GM12874 (cell line): Measurements from ENCODE around the gene INTS2.

Experiments used
- CTCF ChIP-seq: IDR thresholded peaks from 2 replicates; pipeline ENCODE4 v1.5.1; 2011; ENCODE audit warnings: low read depth, mild to moderate bottlenecking, control low read depth, low read length, moderate library complexity; ENCODE audit not compliant: insufficient read depth

INTS2 gene

DNA sequence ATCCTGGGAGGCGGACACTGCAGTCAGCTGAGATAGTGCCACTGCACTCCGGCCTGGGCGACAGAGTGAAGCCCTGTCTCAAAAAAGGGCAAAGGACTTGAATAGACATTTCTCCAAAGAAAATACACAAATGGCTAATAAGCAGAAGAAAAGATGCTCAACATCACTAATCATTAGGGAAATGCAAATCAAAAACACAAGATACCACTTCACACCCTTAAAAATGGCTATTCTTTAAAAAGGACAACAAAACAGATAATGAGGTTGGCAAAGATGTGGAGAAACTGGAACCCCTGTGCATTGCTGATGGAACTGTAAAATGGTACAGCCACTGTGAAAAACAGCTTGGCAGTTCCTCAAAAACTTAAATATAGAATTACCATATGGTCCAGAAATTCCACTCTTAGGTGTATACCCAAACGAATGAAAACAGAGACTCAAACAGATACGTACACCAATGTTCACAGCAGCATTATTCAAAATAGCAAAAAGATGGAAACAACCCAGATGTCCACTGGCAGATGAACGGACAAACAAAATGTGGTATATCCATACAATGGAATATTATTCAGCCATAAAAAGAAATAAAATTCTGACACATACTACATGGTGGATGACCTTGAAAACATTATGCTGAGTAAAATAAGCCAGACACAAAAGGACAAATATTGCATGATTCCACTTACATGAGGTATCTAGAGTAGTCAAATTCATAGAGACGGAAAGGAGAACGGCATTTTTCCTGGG lies 100.0 kb downstream of the INTS2 start:
- no peak for TF ChIP-seq CTCF

DNA sequence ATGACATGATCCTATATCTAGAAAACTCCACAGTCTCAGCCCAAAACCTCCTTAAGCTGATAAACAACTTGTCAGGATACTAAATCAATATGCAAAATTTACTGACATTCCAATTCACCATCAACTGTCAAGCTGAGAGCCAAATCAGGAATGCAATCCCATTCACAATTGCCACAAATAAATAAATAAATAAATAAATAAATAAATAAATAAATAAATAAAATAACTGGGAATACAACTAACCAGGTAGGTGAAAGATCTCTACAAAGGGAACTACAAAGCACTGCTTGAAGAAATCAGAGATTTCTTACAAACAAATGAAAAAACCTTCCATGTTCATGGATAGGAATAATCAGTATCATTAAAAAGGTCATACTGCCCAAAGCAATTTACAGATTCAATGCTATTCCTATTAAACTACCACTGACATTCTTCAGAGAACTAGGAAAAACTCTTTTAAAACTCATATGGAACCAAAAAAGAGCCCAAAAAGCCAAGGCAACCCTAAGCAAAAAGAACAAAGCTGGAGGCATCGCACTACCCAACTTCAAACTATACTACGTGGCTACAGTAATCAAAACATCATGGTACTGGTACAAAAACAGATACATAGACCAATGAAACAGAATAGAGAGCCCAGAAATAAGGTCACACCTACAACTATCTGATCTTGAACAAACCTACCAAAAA lies 102.2 kb downstream of the INTS2 start:
- no peak for TF ChIP-seq CTCF

DNA sequence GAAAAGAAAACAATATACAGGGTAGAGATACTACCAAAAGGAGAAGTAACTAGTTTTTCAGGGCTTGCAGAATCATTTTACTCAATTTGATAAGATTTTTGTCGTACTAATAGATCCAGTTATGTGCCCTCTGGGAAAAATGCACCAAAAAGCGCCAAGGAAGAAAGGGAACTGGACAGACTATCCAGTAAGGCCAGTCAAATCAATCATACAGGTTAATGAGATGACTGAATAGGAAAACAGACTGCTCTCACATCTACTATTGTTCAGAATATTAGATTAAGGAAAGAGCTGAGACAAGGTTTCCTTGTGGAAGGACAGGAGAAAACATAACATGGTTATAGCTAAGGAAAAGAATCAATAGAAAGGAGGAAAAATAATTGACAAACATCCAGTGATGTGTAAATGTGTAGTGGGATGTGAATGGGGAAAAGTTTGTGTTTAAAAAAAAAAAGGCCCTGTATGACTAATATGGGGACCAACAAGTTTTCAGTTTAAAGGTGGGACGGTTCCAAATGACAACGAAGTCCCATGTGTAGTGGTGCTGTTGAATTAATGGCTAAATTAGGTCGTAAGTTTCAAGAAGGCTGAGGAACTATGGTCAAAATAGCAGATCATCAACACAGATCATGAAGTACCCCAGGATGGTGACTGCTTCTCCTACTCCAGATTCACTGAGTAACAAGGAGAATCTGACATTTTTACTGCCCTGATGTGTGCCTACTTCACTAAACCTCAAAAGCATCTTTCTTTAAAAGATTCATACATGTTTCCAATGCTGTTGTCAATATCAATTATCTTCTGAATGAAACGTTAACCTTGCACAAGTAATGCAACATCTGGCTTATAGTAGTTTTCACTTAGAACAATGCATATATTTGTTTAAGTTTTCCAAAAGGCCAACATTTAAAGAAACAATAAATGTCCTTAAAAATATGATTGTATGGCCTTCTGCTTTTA lies 105.2 kb downstream of the INTS2 start:
- TF ChIP-seq CTCF, result no peak

DNA sequence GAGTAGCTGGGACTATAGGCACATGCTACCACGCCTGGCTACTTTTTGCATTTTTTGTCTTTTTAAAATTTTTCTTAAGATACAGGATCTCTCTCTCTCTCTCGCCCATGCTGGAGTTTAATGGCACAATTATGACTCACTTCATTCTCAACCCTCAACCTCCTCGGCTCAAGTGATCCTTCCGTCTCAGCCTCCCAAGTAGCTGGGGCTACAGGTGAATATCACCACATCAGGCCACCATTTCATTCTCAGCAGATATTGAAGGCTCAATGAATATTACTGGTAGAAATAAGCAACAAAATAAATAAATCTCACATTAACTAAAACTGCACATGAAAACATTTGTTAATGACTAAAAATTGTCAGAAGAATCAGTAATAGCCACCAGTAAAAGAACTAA lies 106.1 kb downstream of the INTS2 start:
- no peak for TF ChIP-seq CTCF

- no peak for TF ChIP-seq CTCF
Observed at GRCh38 chr17:61818225-61818624, 109.6 kb downstream of the INTS2 start.

- TF ChIP-seq CTCF, result no peak
Observed at GRCh38 chr17:61817452-61817851, 110.3 kb downstream of the INTS2 start.

- no peak for TF ChIP-seq CTCF
Observed at GRCh38 chr17:61816538-61816937, 111.2 kb downstream of the INTS2 start.
